HL-60/S4 treated with phorbol 12-myristate 13-acetate at 8.2 ng/mL for 4 days and 3 days (cell line): ENCODE measurements around the gene FAM228A.
"Not testable (repeated sequence)": the region's sequence is repeated elsewhere in the genome, so short reads cannot be mapped to it uniquely, and the experiment has no call there.

ENCODE experiments used
- in situ Hi-C: fragments of 300-500 bp; cut with MboI; formaldehyde crosslinking; loops from 2 replicates; pipeline ENCODE4 v1.15.0; 2022; ENCODE audit warnings: low sequenced_read_pairs

FAM228A gene

GRCh38 chr2:24190503-24190902 is 15.7 kb downstream of the FAM228A start:
- in situ Hi-C loops: no loop called here

- in situ Hi-C loops: no loop called here
Measured at GRCh38 chr2:24191156-24191555, 16.3 kb downstream of the FAM228A start.

- in situ Hi-C loops: no loop called here
Measured at GRCh38 chr2:24191848-24192247, 17.0 kb downstream of the FAM228A start.

- in situ Hi-C loops: not testable (repeated sequence)
Measured at GRCh38 chr2:24197213-24197612, 22.4 kb downstream of the FAM228A start.

GRCh38 chr2:24199968-24200590 is 25.2 kb downstream of the FAM228A start:
- in situ Hi-C loops: no loop called here

GRCh38 chr2:24200799-24201198 is 25.9 kb downstream of the FAM228A start:
- in situ Hi-C loops: no loop called here

- in situ Hi-C loops: no loop called here
Measured at GRCh38 chr2:24203029-24203786, 28.4 kb downstream of the FAM228A start.

- in situ Hi-C loops: no loop called here
Measured at GRCh38 chr2:24203787-24204150, 28.9 kb downstream of the FAM228A start.

GRCh38 chr2:24204505-24204904 is 29.7 kb downstream of the FAM228A start:
- in situ Hi-C loops: no loop called here

- in situ Hi-C loops: no loop called here
Measured at GRCh38 chr2:24205131-24205530, 30.3 kb downstream of the FAM228A start.

- in situ Hi-C loops: no loop called here
Measured at GRCh38 chr2:24206242-24206641, 31.4 kb downstream of the FAM228A start.

GRCh38 chr2:24206714-24207113 is 31.9 kb downstream of the FAM228A start:
- in situ Hi-C loops: no loop called here

GRCh38 chr2:24207359-24207758 is 32.5 kb downstream of the FAM228A start:
- in situ Hi-C loops: no loop called here

GRCh38 chr2:24208490-24208889 is 33.6 kb downstream of the FAM228A start:
- in situ Hi-C loops: no loop called here

- in situ Hi-C loops: no loop called here
Measured at GRCh38 chr2:24209389-24210105, 34.7 kb downstream of the FAM228A start.

- in situ Hi-C loops: no loop called here
Measured at GRCh38 chr2:24210106-24210455, 35.2 kb downstream of the FAM228A start.

GRCh38 chr2:24210723-24211122 is 35.9 kb downstream of the FAM228A start:
- in situ Hi-C loops: no loop called here

GRCh38 chr2:24211408-24211807 is 36.6 kb downstream of the FAM228A start:
- in situ Hi-C loops: no loop called here

- in situ Hi-C loops: no loop called here
Measured at GRCh38 chr2:24214880-24215279, 40.0 kb downstream of the FAM228A start.

GRCh38 chr2:24220554-24221291 is 45.9 kb downstream of the FAM228A start:
- in situ Hi-C loops: no loop called here

GRCh38 chr2:24221343-24222050 is 46.6 kb downstream of the FAM228A start:
- in situ Hi-C loops: no loop called here
